ENCODE measurements around the gene DNAJC13. TPM values are rescaled to one million over a fixed set of nuclear protein-coding genes. Genes with fewer than 3 reads are reported as not detected.
"Not testable (repeated sequence)": the region's sequence is repeated elsewhere in the genome, so short reads cannot be mapped to it uniquely, and the experiment has no call there.

Gene DNAJC13, protein sequence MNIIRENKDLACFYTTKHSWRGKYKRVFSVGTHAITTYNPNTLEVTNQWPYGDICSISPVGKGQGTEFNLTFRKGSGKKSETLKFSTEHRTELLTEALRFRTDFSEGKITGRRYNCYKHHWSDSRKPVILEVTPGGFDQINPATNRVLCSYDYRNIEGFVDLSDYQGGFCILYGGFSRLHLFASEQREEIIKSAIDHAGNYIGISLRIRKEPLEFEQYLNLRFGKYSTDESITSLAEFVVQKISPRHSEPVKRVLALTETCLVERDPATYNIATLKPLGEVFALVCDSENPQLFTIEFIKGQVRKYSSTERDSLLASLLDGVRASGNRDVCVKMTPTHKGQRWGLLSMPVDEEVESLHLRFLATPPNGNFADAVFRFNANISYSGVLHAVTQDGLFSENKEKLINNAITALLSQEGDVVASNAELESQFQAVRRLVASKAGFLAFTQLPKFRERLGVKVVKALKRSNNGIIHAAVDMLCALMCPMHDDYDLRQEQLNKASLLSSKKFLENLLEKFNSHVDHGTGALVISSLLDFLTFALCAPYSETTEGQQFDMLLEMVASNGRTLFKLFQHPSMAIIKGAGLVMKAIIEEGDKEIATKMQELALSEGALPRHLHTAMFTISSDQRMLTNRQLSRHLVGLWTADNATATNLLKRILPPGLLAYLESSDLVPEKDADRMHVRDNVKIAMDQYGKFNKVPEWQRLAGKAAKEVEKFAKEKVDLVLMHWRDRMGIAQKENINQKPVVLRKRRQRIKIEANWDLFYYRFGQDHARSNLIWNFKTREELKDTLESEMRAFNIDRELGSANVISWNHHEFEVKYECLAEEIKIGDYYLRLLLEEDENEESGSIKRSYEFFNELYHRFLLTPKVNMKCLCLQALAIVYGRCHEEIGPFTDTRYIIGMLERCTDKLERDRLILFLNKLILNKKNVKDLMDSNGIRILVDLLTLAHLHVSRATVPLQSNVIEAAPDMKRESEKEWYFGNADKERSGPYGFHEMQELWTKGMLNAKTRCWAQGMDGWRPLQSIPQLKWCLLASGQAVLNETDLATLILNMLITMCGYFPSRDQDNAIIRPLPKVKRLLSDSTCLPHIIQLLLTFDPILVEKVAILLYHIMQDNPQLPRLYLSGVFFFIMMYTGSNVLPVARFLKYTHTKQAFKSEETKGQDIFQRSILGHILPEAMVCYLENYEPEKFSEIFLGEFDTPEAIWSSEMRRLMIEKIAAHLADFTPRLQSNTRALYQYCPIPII (N-terminal part only)
- polyA plus RNA-seq (2013, experiment 1 of 2; ENCODE audit: insufficient read length): 40.8 TPM
- 32.5 TPM for polyA plus RNA-seq (2013, experiment 2 of 2; ENCODE audit: insufficient read length)

DNA sequence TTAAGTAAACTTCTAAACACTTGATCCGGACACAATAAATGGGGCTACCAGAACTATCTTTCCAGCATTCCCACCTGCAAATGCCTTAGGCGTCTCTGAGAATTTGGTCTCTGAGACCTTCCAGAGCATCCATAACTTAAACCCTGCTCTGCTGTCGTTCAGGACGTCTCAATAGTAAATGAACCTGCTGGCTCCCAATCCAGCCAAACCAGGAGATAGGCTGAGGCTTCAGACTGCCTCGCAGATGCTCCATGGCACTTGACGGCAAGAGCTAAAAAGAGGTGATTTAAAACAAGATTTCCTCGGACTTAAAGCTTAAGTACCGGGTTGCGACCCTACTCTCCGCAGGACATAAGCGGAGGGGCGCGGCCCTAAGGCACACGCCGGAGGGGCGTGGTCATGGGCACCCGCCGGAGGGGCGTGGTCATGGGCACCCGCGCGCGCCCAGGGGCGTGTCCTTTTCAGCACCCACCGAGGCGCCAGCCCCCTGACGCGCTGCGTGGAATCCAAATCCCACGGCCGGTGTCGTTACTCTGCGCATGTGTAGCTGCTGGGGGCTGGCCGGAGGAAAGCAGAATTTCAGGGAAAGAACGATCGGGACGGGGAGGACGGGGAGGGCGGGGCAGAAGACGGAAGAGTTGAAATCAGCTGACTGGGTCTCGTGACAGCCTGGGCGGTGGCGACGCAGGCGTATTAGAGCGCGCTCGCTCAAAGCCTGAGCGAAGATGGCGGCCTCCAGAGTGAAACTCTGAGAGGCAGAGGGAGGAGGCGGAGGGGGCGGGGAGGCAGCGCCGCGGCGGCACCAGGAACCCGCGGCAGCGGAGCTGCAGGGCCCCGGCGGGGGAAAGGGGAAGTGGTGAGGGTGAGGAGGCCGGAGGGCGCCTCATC lies at the start of gene DNAJC13:
Gene DNAJC13 (plus strand): TSS at position 696 of the 888 bp plus-strand sequence. CDS start 17,049 bp downstream, outside the sequence.
- peak; percentile 93 for DNase-seq

DNA sequence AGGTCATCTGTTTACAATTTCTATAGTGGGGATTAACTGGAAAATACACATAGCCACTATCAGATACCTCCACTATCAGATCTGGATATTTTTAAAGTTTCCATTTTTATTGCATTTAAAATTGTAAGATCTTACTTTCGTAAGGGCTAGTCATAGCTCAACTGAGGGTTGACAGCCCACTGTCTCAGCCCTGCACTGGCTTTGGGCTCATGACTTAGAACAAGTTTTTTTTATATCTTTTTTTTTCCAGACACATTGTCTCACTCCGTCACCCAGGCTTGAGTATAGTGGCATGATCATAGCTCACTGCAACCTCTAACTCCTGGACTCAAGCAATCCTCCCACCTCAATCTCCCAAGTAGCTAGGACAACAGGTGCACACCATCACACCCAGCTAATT lies 48.8 kb upstream of the DNAJC13 start:
- no peak for DNase-seq

GRCh38 chr3:132368962-132369361 lies 48.3 kb upstream of the DNAJC13 start:
- no peak for DNase-seq

DNA sequence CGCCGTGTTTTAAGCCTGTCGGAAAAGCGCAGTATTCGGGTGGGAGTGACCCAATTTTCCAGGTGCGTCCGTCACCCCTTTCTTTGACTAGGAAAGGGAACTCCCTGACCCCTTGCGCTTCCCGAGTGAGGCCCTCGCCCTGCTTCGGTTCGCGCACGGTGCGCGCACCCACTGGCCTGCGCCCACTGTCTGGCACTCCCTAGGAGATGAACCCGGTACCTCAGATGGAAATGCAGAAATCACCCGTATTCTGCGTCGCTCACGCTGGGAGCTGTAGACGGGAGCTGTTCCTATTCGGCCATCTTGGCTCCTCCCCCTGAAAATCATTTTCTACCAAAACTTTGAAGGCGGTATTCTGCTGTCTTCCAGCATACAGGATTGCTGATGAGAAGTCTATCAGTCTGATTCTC lies 40.4 kb upstream of the DNAJC13 start:
- not testable (repeated sequence) for DNase-seq

GRCh38 chr3:132378048-132378762 lies 39.1 kb upstream of the DNAJC13 start:
- DNase-seq: no peak

- no peak for DNase-seq
Measured at GRCh38 chr3:132378846-132379245, 38.5 kb upstream of the DNAJC13 start.

- DNase-seq: no peak
Measured at GRCh38 chr3:132380920-132381319, 36.4 kb upstream of the DNAJC13 start.

DNA sequence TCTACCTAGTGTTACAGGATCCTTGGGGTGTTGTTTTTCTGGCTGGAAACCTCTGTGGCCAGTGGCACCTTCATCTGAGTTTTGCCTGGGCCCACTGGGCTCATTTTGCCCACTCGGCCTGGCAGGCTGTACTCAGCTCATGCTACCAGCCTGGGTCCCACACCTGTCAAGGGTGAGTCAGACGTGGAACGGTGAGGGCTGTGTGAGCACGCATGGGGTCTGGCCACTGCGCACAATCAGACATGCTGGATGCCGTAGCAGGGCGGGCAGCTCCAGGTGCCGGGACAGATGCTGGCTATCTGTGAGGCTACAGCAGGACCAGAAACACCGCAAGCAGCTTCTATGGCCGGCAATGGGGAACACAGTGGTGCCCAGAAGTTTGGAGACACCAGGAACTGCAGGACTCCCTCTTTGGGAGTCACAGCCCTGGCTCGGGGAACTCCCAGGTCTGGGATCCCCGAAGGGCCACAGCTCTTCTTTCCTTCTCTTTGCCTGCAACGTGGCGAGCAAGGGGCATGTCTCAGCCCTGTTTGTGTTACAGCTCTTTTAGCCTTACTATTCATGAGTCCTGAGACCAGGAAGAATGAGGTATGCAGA lies 35.9 kb upstream of the DNAJC13 start:
- DNase-seq: no peak

GRCh38 chr3:132382267-132382666 lies 35.0 kb upstream of the DNAJC13 start:
- DNase-seq: no peak

GRCh38 chr3:132382688-132383194 lies 34.6 kb upstream of the DNAJC13 start:
- no peak for DNase-seq

- no peak for DNase-seq
Measured at GRCh38 chr3:132386259-132386658, 31.0 kb upstream of the DNAJC13 start.

DNA sequence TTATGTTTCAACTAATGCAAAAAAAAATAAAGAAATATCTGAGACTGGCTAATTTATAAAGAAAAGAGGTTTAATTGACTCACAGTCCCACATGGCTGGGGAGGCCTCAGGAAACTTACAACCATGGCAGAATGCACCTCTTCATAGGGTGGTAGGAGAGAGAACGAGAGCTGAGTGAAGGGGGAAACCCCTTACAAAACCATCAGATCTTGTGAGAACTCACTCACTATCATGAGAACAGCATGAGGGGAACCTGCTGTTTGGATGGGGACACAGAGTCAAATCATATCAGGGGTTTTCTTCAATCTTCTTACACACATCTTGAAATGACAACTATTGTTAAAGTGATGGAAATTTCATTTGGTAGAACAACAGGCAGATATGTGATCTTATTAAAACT lies 24.6 kb upstream of the DNAJC13 start:
- not testable (repeated sequence) for DNase-seq

DNA sequence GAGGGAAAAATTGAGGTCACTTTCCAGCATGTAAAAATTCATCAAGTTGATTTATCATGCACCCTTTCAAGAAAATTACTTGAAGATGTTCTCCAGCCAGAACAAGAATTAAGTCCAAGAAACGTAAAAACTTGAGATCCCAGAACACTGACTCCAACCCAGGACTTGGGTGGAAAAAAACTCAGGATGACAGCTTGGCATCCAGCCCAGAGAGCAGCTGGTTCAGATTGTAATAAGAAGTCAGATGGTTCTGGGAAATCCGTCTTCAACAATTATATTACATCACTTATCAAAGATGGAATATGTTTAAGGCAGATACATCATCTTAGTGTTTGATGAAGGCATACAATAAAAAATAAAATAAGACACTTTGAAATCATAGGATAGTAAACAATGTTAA lies 23.0 kb upstream of the DNAJC13 start:
- no peak for DNase-seq

DNA sequence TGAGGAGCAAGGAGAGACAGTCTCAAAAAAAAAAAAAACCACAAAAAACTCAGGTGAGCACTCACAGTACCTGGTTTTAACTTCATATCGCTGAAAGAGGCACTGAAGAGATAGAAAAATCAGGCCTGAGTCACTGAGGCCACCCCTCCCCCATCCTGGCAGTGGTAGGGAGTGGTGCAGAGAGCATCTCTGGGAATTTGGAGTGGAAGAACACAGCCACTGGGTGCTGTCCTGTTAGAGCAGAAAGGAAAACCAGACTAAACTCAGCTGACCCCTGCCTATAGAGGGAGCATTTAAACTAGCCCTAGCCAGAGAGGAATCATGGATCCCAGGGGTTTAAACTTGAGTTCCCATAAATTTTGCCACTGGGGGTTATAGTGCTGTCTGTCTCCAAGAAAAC lies 22.2 kb upstream of the DNAJC13 start:
- no peak for DNase-seq

GRCh38 chr3:132396255-132396654 lies 21.0 kb upstream of the DNAJC13 start:
- DNase-seq: no peak

DNA sequence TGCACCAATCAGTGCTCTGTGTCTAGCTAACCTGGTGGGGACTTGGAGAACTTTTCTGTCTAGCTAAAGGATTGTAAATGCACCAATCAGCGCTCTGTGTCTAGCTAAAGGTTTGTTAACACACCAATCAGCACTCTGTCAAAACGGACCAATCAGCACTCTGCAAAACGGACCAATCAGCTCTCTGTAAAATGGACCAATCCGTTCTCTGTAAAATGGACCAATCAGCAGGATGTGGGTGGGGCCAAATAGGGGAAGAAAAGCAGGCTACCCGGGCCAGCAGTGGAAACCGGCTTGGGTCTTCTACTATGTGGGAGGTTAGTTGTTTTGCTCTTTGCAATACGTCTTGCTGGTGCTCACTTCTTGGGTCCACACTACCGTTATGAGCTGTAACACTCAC lies 20.5 kb upstream of the DNAJC13 start:
- not testable (repeated sequence) for DNase-seq

DNA sequence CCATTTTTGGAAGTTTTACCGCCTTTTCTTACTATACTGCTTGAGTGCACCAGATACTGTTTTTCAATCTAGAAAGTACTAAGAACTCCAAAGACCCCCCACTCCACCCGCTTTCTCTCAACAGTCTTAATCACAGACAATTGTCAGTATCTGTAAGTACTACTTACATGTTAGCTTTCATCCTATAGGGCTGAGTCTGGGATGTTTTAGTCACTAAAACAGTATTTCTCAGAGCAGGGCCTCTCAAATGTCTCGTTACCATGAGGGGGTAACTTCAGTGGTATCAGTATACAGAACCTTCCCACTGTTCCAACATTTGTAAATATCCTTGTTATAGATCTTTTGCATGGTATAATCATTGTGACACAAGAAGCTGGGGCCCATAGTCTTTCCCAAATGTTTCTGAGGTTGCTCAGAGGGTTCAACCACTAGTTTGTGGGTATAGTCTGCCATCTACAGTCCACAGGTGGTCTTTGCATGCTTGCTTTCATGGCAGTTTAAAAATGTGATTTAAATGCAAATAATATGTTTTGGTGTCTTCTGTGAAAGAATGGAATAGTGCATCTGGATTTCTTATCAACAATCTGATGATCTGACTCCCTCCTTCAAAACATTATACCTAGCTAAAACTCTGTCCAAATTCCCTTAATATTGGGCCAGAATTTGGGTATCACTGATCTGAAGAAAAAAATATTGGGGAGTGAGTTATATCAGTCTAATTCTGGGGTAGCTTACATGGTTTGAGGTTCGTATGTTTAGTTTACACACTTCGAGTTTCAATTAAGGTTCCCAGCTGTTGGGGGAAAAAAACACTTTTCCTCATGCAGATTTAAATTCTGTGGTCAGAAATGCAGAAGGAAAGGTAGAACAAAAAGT lies 18.0 kb upstream of the DNAJC13 start:
- DNase-seq: peak; percentile 58

GRCh38 chr3:132401255-132401654 lies 16.0 kb upstream of the DNAJC13 start:
- no peak for DNase-seq

DNA sequence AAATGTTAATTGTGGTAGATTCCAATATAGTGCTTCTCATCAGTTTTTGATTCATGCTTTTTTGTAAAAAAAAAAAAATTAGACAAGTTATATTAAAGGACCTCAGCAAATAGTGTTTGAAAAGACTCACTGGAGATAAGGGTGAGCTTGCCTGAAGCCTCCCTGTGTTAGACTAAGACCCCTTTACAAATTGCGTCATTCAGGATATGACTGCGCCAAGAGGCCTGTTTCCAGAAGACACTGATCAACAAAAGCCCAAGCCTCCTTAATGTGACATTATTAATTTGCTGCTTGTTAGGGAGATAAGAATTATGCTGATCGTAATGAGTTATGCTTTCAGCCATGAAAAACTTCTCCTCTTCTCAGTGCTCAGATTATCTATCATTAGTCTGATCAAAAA lies 13.0 kb upstream of the DNAJC13 start:
- DNase-seq: no peak
